GM12892 (cell line): ENCODE measurements around the gene TSC22D1.

Experiments used
- POLR2A ChIP-seq: IDR thresholded peaks from 2 replicates; pipeline ENCODE4 v1.6.1; 2011; ENCODE audit warnings: low read depth, low read length, control low read depth
- POLR2AphosphoS5 ChIP-seq: IDR thresholded peaks from 2 replicates; pipeline ENCODE4 v1.6.1; 2011; ENCODE audit warnings: low read depth, low read length, control low read depth
- TAF1 ChIP-seq: IDR thresholded peaks from 2 replicates; pipeline ENCODE4 v1.6.1; 2011; ENCODE audit warnings: low read depth, mild to moderate bottlenecking, control low read depth, low read length, borderline replicate concordance

- no peak for TF ChIP-seq POLR2AphosphoS5
- no peak for TF ChIP-seq POLR2A
- TF ChIP-seq TAF1 = no peak
Observed at GRCh38 chr13:44622261-44622660, 46.1 kb upstream of the TSC22D1 start.
